Activated CD8-positive, alpha-beta memory T cell treated with anti-CD3 and anti-CD28 coated beads for 4 hours (primary cell): ENCODE results near the gene EPB41L2.

Experiments used
- DNase-seq, 2 donors: peaks; one replicate each; pipeline ENCODE4 v3.0.0-alpha.2; 2020; ENCODE audit warnings: low read depth in 2 of 2

Gene EPB41L2

GRCh38 chr6:130978180-130978579, 84.9 kb downstream of the EPB41L2 start:
- no peak for DNase-seq

DNA sequence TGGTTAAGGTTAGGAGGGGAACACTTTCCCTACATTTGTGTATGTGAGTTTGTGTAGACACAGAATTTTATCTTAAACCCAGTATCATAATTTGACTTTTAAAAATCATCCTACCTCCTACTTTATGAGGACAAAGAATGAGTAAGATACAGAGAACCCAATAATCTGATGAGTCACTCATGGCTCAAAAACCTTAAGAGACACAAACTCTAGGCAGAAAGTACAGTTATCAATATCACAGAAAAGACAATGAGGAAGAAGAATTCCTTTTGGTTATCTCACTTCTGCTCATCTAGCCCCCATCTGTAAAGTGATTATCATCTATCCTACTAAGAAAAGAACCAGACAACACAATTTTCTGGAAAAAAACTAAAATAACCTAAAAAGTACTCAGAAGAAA, 87.7 kb downstream of the EPB41L2 start:
- no peak for DNase-seq

DNA sequence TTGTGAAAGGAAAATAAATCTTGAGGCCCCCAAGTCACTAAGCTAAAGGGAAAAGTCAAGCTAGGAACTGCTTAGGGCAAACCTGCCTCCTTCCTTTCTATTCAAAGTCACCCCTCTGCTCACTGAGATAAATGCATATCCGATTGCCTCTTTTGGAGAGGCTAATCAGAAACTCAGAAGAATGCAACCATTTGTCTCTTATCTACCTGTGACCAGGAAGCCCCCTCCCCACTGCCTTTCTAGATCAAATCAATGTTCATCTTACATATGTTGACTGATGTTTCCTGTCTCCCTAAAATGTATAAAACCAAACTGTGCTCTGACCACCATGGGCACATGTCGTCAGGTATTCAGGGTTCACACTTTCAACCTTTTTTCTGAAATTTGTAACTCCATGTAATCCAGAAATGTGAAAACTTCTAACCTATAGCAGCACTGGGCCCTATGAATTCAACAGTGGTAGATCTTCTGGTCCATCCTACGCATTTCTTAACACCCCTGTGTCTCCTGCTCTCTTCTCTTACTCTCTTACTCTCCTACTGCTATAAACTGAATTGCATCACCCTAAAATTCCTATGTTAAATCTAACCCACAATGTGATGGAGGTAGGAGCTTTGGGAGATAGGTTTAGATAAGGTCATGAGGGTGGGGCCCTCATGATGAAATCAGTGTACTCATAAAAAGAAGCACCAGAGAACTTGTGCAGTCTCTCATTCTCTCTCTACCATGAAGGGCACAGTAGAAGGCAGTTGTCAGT, 89.3 kb downstream of the EPB41L2 start:
- DNase-seq: no peak

GRCh38 chr6:130971504-130971903, 91.5 kb downstream of the EPB41L2 start:
- DNase-seq: no peak

GRCh38 chr6:130970839-130971410, 92.1 kb downstream of the EPB41L2 start:
- DNase-seq: no peak

DNA sequence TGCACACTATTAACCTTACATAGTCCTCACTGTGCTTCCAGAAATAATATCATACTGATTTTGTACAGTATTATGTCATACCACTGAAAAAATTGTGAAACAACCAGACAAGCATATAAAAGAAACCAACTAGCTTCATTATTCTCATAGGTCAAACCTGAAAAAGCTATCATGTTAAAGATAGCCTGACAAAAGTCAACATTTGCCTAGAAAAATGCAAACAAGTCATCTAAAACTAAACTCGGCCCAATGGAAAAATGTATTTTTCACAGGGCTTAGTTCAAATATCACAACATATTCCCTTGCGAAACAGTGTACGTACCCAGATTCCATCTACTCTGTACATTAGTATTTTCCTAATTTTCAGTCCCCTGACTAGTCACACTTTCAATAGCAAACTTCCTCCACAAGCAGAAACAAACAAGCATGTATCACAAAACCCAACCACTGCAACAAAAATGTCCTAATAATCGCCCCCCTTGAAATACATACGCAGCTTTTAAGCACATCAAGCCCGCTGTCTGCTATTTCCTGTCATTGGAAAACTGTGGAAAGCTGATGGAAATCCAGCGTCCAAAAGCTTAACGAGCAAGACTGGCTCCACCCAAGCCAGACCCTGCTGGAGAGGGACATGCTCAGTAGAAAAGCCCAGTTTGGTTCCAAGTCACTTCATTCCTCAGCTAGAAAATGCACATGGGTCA, 93.1 kb downstream of the EPB41L2 start:
- no peak for DNase-seq

GRCh38 chr6:130969166-130969565, 93.9 kb downstream of the EPB41L2 start:
- DNase-seq: no peak

DNA sequence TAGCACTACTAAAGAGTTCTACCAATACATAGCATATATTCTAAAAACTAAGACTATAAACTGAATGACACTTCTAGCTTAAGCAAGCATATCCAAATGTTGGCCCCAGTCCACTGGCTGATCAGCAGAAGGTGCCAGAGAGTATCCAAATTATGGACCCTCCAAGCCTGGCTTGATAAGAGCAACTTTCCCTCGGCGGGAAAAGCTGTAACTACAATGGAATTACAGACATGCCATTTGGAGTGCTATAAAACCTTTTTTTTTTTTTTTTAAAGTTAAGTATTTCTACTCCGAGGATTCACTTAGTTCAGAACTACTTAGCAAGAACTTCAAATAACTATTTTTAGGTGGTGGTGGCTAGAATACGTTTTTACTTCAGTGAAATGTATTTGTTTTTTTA, 94.6 kb downstream of the EPB41L2 start:
- DNase-seq: no peak

GRCh38 chr6:130967502-130968445, 95.3 kb downstream of the EPB41L2 start:
- no peak for DNase-seq

DNA sequence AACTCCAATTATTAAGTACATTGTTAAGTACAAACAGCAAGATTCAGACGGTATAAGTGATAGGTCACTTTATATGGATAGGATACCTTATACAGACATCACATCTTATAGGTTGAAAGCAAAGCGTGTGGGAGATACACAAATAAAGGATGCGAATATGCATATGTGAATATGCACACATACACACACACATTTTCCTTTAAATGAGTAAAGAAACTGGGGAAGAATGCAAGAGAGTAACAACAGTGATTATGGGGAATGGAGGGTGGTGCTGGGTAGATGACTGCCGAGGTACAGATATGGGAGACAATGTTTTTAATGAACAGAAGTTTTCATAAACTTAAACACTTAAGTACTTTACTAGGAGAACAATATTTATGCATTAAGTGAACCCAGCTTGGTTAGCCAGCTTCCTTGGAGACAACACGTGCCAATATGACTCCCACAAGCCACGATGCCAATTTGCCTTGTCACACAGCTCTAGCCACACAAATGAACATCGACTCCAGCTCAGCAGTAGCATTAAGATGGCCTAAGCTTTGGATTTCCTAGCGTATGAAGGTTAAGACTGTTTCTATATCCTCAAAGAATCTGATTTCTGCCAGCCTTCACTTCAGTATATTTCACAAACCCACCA, 96.6 kb downstream of the EPB41L2 start:
- DNase-seq: no peak

DNA sequence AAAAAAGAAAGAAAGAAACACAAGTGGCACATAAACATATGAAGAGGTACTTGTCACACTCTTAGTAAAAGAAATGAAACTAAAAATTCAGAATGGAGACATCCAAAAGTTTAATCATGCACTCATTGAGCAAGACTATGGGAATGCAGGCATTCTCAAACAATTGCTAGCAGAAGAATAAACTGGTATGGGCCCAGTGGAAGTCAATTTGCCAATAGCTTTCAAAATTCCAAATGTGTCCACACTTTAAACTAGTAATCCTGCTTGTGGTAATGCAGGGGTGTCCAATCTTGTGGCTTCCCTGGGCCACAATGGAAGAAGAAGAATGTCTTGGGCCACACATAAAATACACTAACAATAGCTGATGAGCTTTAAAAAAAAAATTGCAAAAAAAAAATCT, 97.4 kb downstream of the EPB41L2 start:
- no peak for DNase-seq

DNA sequence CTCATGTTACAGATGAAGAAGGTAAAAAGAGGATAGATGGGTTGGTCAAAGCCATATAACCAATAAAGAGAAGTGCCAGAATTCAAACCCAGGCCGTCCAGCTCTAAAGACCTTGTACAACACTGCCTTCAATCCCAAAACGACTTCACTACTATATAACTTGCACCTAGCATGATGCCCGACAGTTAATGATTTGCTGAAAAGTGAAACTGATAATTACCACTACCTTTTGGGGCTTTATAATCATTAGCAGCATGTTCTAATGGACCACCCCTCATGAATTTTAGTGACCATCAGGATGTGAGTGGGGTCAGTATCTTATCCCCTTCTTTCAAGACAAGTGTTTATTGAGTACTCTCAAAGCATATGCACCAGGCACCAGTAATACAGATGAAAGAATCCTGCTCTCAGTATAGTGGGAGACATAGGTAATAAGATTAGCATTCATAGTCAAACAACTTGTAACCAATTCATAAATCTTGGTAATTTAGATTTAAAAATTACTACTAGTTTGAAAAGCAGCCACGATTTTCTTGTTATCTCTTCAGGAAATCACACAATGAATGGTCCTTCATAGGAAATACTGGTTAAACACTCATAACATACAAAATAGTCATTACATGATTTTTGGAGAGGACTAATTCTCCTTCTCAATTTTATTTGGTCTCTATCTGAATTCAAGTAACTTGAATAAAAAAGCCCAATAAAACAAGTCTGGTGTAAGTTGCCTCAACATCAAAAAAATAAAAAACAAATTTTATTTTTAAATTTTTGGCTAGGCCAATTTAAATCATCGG, 98.0 kb downstream of the EPB41L2 start:
- no peak for DNase-seq

DNA sequence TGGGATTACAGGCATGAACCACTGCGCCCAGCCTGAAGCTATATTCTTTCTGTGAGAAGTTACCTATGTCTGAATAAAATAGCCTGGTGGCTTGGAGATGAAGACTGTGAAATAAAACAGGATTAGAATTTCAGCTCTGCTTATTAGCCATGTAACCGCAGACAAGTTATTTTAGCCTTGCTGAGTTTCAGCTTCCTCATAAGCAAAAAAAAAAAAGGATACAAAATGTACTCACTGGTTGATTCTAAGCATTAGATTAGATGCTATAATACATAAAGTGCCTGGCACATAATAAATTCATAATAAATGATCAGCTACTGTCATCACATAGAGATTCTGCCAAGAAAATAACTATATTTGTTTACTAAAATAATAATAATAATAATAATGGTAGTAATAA, 98.8 kb downstream of the EPB41L2 start:
- DNase-seq: no peak

- no peak for DNase-seq
Measured at GRCh38 chr6:130962966-130963365, 100.1 kb downstream of the EPB41L2 start.

GRCh38 chr6:130961148-130961547, 101.9 kb downstream of the EPB41L2 start:
- DNase-seq: no peak

- DNase-seq: no peak
Measured at GRCh38 chr6:130959951-130960350, 103.1 kb downstream of the EPB41L2 start.

- no peak for DNase-seq
Measured at GRCh38 chr6:130958468-130958867, 104.6 kb downstream of the EPB41L2 start.

DNA sequence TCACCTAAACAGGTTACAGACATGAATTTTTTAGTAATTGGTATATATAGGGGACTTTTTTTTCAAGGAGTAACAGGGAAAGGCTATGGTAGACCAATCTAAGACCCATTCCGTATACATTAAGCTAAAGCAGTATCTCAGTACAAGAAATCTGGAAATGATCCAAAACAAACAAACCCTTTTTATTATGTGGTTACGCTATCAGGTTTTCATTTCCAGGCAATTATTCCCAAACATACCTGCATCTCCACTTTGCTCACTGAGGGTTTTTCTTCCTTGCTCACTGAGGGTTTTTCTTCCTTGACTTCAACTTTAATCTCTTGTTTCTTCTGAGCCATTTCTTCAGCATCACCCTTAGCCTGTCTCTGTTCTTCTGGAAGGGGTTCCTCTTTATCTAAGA, 107.3 kb downstream of the EPB41L2 start:
- no peak for DNase-seq

- no peak for DNase-seq
Measured at GRCh38 chr6:130949553-130949952, 113.5 kb downstream of the EPB41L2 start.

GRCh38 chr6:130947464-130947863, 115.6 kb downstream of the EPB41L2 start:
- DNase-seq: no peak

GRCh38 chr6:130946076-130946475, 117.0 kb downstream of the EPB41L2 start:
- DNase-seq: no peak
